Large intestine (tissue), 3 donors: Measurements from ENCODE around the gene HS6ST2. TPM values are rescaled to one million over a fixed set of nuclear protein-coding genes. Genes with fewer than 3 reads are reported as not detected.

Source experiments
- DNase-seq, 2 donors: peaks; one replicate each; pipeline versions ENCODE4 v3.0.0 to v3.0.0-alpha.2; 2013
- H3K27ac ChIP-seq: one replicate; pipeline ENCODE4 v1.5.1; 2013; ENCODE audit warnings: low read length
- H3K27me3 ChIP-seq: 2 replicates; pipeline ENCODE4 v1.6.1; 2013; ENCODE audit warnings: low read length; ENCODE audit not compliant: control insufficient read depth, insufficient read depth
- H3K36me3 ChIP-seq: 2 replicates; pipeline ENCODE4 v1.6.1; 2013; ENCODE audit warnings: low read length; ENCODE audit not compliant: control insufficient read depth, insufficient read depth
- H3K4me1 ChIP-seq: one replicate; pipeline ENCODE4 v1.6.1; 2013; ENCODE audit warnings: low read length; ENCODE audit not compliant: control insufficient read depth, insufficient read depth
- H3K4me3 ChIP-seq: one replicate; pipeline ENCODE4 v1.5.1; 2013; ENCODE audit warnings: low read length
- H3K9me3 ChIP-seq: one replicate; pipeline ENCODE4 v1.6.1; 2013; ENCODE audit warnings: mild to moderate bottlenecking, low read depth, low read length, moderate library complexity; ENCODE audit not compliant: control insufficient read depth
- WGBS: methylation state at CpG from one replicate; pipeline ENCODE4 v1.1.5; 2013; ENCODE audit warnings: low lambda C conversion rate; ENCODE audit not compliant: insufficient coverage; 5-methylcytosine and 5-hydroxymethylcytosine counted together
- polyA plus RNA-seq: library from polyadenylated mRNA; unstranded; fragments of 120-200 nt; gene quantifications from one replicate; pipeline ENCODE4 v1.2.1, GENCODE V29; 2013

The HS6ST2 gene
- polyA plus RNA-seq, 1 donor: 0.97 TPM

DNA sequence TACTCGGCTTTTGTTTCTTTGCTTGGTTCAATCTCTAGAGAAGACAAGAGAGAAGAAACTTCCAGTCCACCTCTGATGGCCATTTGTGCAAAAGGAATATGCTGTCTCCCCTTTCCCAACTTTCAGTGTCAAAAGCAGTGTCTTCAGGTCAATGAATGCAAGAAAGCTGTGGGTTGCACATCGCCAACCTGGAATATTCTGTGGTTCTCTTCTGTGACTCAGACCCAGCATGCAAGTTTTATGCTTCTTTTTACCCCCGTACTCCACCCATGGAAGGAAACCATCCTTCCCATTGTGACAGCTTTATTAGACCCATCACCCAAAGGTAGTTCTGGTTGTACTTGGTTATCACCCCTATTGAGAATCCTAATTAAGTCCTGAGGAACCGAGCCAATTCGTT, 334.0 kb downstream of the HS6ST2 start:
- no peak for DNase-seq
- Histone ChIP-seq H3K4me1 (peaks cover 4% of the 10 kb centered on the region), H3K9me3 (no peaks in the 10 kb centered on the region), H3K27me3 (no peaks in the 10 kb centered on the region), H3K27ac (no peak overlapping the region), H3K36me3 (no peaks in the 10 kb centered on the region), H3K4me3 (no peak overlapping the region)
- no CpG with 5 or more reads among the region's 5 CpGs for WGBS

DNA sequence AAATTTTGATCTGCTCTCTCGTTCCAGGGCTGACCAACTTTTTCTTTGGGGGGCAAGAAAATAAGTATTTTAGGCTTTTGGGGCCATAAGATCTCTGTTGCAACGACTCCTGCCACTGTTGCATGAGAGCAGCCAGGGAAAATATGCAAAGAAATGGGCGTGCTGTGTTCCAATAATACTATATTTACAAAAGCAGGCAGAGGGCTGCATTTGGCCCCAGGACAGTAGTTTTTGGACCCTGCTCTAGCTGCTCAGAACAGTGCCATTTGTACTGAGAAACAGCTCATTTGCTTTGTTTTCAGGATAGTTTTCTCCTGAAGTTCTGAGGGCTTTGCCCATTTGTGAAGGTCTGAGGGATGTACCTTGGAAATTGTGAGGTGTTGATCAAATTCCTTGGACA, 334.5 kb downstream of the HS6ST2 start:
- no peaks in the 10 kb centered on the region for H3K9me3 ChIP-seq
- WGBS: no CpG with 5 or more reads among the region's 3 CpGs
- no peaks in the 10 kb centered on the region for H3K36me3 ChIP-seq
- peaks cover 4% of the 10 kb centered on the region for H3K4me1 ChIP-seq
- H3K27ac ChIP-seq: no peak overlapping the region
- no peaks in the 10 kb centered on the region for H3K27me3 ChIP-seq
- no peak for DNase-seq
- H3K4me3 ChIP-seq: no peak overlapping the region

GRCh38 chrX:132623300-132623699, 335.1 kb downstream of the HS6ST2 start:
- H3K27me3 ChIP-seq: no peaks in the 10 kb centered on the region
- WGBS: no CpG with 5 or more reads among the region's 2 CpGs

GRCh38 chrX:132622130-132622529, 336.3 kb downstream of the HS6ST2 start:
- no peak overlapping the region for H3K4me3 ChIP-seq
- no peak overlapping the region for H3K27ac ChIP-seq
- peaks cover 9% of the 10 kb centered on the region for H3K4me1 ChIP-seq
- H3K9me3 ChIP-seq: no peaks in the 10 kb centered on the region
- peak in 1 of 2 donors; percentile 6 for DNase-seq
- WGBS: no CpG with 5 or more reads among the region's 4 CpGs
- H3K27me3 ChIP-seq: no peaks in the 10 kb centered on the region
- no peaks in the 10 kb centered on the region for H3K36me3 ChIP-seq

More at GRCh38 chrX:132623300-132623699, 335.1 kb downstream of the HS6ST2 start:
- peaks cover 9% of the 10 kb centered on the region for H3K4me1 ChIP-seq
- no peak overlapping the region for H3K4me3 ChIP-seq
- no peak overlapping the region for H3K27ac ChIP-seq
- no peaks in the 10 kb centered on the region for H3K9me3 ChIP-seq
- DNase-seq: no peak
- H3K36me3 ChIP-seq: no peaks in the 10 kb centered on the region

GRCh38 chrX:132618810-132619209, 339.6 kb downstream of the HS6ST2 start:
- no peak overlapping the region for H3K4me3 ChIP-seq
- no peak for DNase-seq
- no CpG with 5 or more reads among the region's 3 CpGs for WGBS
- no peaks in the 10 kb centered on the region for H3K27me3 ChIP-seq
- no peaks in the 10 kb centered on the region for H3K9me3 ChIP-seq
- H3K36me3 ChIP-seq: no peaks in the 10 kb centered on the region
- no peak overlapping the region for H3K27ac ChIP-seq
- peaks cover 9% of the 10 kb centered on the region for H3K4me1 ChIP-seq

GRCh38 chrX:132615391-132616131, 342.9 kb downstream of the HS6ST2 start:
- Histone ChIP-seq H3K27me3 (no peaks in the 10 kb centered on the region), H3K9me3 (no peaks in the 10 kb centered on the region), H3K36me3 (no peaks in the 10 kb centered on the region), H3K27ac (no peak overlapping the region), H3K4me1 (peaks cover 4% of the 10 kb centered on the region), H3K4me3 (no peak overlapping the region)
- no CpG with 5 or more reads among the region's 4 CpGs for WGBS
- peak; percentile 57 to 70 for DNase-seq

DNA sequence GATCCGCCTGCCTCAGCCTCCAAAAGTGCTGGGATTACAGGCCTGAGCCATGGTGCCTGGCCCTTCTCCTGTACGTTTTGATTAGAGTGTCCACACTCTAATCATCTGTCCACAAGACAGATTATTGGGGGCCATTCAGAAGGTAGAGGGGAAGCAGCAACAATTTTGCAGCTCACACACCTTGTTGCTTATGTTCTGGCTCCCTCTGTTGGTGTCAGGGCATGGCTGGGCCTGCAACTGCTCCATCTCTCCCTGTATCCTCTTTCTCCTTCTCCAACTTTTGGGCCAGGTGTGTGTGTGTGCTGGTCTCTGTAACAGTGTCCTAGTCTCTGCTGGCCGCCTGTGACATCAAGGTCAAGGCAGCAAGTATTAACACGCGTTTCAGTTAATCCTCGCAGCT, 344.1 kb downstream of the HS6ST2 start:
- DNase-seq: no peak
- Histone ChIP-seq H3K9me3 (no peaks in the 10 kb centered on the region), H3K4me3 (no peak overlapping the region), H3K4me1 (peaks cover 5% of the 10 kb centered on the region), H3K27me3 (no peaks in the 10 kb centered on the region), H3K27ac (no peak overlapping the region), H3K36me3 (no peaks in the 10 kb centered on the region)
- no CpG with 5 or more reads among the region's 6 CpGs for WGBS

DNA sequence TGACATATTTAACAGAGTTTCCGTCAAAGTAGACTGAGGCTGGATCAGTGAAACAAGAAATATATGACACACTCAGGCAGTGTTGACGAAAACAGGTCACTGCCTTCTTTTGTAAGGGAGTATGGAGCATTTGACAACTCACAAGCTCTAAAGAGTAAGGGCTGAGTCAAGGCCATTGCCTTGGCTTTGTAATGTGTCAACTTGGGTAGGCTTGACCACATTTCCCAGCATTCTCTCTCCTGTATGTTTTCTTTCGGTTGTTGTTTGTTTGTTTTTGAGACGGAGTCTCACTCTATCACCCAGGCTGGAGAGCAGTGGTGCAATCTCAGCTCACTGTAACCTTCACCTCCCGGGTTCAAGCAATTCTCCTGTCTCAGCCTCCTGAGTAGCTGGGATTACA, 344.6 kb downstream of the HS6ST2 start:
- Histone ChIP-seq H3K4me1 (peaks cover 6% of the 10 kb centered on the region), H3K27me3 (no peaks in the 10 kb centered on the region), H3K9me3 (no peaks in the 10 kb centered on the region), H3K4me3 (no peak overlapping the region), H3K36me3 (no peaks in the 10 kb centered on the region), H3K27ac (no peak overlapping the region)
- no CpG with 5 or more reads among the region's 5 CpGs for WGBS
- no peak for DNase-seq

DNA sequence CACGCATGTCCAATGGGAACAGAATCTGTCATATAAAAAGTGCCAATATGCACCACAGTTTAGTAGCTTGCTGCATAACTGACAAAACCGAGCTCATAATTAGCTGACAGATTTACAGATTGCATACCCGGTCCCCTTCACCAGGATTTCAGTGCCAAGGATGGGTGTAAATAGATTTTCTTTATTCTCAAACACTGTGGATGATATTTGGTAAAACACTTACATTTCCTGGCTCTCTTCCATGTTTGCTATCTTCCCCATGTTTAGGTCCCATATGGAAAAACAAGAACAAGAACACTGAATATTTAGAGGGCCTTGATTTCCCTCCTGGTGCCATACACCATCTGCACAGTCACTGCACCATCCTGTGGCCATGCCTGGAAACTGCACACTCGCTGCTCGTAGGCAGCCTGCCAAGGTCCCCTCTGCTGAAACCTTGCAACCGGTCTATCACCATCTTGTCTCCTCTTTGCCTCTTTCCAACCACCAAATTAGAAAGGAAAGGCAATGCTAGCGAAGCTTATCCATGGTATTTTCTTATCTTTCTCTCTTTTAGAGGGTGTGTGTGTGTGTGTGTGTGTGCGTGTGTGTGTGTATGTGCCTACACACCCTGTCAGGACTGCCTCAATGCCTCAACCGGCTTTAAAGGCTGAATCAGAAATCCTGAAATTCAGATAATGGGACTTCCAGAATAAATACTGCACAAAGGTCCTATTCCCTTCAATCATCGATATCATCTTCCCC, 345.4 kb downstream of the HS6ST2 start:
- DNase-seq: no peak
- no CpG with 5 or more reads among the region's 10 CpGs for WGBS
- Histone ChIP-seq H3K4me3 (no peak overlapping the region), H3K36me3 (no peaks in the 10 kb centered on the region), H3K27me3 (no peaks in the 10 kb centered on the region), H3K9me3 (no peaks in the 10 kb centered on the region), H3K27ac (no peak overlapping the region), H3K4me1 (peaks cover 2% of the 10 kb centered on the region)

DNA sequence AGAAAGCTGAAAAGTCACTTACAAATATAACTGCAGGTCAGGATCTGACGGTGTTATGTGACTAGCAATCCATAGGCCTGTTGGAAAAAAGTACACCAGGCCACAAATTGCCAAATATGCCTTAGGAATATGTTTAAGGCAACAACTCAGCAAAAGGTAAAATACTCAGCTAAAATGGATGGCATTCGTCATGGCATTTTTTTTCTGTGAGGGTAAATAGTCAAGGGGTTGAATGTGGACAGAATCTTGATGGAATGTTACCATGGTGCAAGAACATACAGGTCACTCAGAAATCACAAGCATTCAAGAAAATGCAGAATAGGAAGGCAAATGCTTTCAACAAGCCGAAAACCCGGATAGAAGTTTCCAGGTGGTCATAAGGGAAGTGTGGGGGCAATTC, 347.9 kb downstream of the HS6ST2 start:
- peaks cover 2% of the 10 kb centered on the region for H3K4me1 ChIP-seq
- no peaks in the 10 kb centered on the region for H3K27me3 ChIP-seq
- H3K4me3 ChIP-seq: no peak overlapping the region
- no peaks in the 10 kb centered on the region for H3K36me3 ChIP-seq
- H3K9me3 ChIP-seq: no peaks in the 10 kb centered on the region
- no peak for DNase-seq
- H3K27ac ChIP-seq: no peak overlapping the region
- no CpG with 5 or more reads among the region's 4 CpGs for WGBS
